Measurements from ENCODE around the gene MYO1D.

DNA sequence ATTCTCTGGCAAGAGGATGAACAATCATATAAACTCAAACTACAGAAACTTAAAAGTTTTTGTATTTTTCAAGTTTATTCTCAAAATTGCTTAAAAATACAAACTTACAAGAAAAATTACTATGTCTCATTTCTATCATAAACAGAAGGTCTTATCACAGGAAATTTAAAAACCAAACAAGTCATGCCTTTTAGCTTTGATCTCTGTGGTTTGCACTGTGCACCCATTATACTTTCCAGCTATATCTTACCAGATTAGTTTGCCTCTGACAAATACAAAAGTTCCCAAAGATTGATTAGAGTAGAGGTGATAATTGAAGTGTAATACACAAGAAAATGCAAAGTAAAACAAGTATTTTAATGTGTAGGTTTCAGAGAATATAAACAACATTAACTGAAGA, 117.4 kb downstream of the MYO1D start:
- TF ChIP-seq ZFP3 (CRISPR knock-in tag; IDR thresholded peaks at IDR 0.05) (no peak), BACH2 (CRISPR knock-in tag; IDR thresholded peaks at IDR 0.05; ENCODE audit: borderline replicate concordance) (no peak), ZFP30 (CRISPR knock-in tag; IDR thresholded peaks at IDR 0.05) (no peak), TCF4 (CRISPR knock-in tag; IDR thresholded peaks at IDR 0.05; ENCODE audit: borderline replicate concordance) (no peak), ARNTL (CRISPR knock-in tag; IDR thresholded peaks at IDR 0.05; ENCODE audit: borderline replicate concordance, low read depth) (no peak), OSR1 (CRISPR knock-in tag; IDR thresholded peaks at IDR 0.05) (no peak)
- TF ChIP-seq, protein P1, sequence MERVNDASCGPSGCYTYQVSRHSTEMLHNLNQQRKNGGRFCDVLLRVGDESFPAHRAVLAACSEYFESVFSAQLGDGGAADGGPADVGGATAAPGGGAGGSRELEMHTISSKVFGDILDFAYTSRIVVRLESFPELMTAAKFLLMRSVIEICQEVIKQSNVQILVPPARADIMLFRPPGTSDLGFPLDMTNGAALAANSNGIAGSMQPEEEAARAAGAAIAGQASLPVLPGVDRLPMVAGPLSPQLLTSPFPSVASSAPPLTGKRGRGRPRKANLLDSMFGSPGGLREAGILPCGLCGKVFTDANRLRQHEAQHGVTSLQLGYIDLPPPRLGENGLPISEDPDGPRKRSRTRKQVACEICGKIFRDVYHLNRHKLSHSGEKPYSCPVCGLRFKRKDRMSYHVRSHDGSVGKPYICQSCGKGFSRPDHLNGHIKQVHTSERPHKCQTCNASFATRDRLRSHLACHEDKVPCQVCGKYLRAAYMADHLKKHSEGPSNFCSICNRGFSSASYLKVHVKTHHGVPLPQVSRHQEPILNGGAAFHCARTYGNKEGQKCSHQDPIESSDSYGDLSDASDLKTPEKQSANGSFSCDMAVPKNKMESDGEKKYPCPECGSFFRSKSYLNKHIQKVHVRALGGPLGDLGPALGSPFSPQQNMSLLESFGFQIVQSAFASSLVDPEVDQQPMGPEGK (CRISPR knock-in tag; IDR thresholded peaks at IDR 0.05; ENCODE audit: borderline replicate concordance), result no peak
